T-helper 2 cell treated with Interferon-gamma antibody and Interleukin-4, amounts not matched to agents 5 μg/mL and 100 μg/mL, for 36 hours (primary cell): ENCODE measurements around the gene TTF1.
"Not testable (repeated sequence)": the region's sequence is repeated elsewhere in the genome, so short reads cannot be mapped to it uniquely, and the experiment has no call there.

Experiments
- DNase-seq: peaks from one replicate; pipeline ENCODE4 v3.0.0; 2021; ENCODE audit warnings: low spot score
- H3K27ac Mint-ChIP-seq: one replicate; pipeline ENCODE4 v1.8.0; 2021; ENCODE audit warnings: mild to moderate bottlenecking, mixed read lengths
- H3K27me3 Mint-ChIP-seq: one replicate; pipeline ENCODE4 v1.8.0; 2021; ENCODE audit warnings: low read depth, mixed read lengths
- H3K36me3 Mint-ChIP-seq: one replicate; pipeline ENCODE4 v1.8.0; 2021; ENCODE audit warnings: low read depth, mixed read lengths
- H3K4me1 Mint-ChIP-seq: one replicate; pipeline ENCODE4 v1.8.0; 2021; ENCODE audit warnings: low read depth, mixed read lengths
- H3K4me3 Mint-ChIP-seq: one replicate; pipeline ENCODE4 v1.8.0; 2022; ENCODE audit warnings: mild to moderate bottlenecking, moderate library complexity, mixed read lengths
- H3K9me3 Mint-ChIP-seq: one replicate; pipeline ENCODE4 v1.8.0; 2021; ENCODE audit warnings: mixed read lengths

Gene TTF1

DNA sequence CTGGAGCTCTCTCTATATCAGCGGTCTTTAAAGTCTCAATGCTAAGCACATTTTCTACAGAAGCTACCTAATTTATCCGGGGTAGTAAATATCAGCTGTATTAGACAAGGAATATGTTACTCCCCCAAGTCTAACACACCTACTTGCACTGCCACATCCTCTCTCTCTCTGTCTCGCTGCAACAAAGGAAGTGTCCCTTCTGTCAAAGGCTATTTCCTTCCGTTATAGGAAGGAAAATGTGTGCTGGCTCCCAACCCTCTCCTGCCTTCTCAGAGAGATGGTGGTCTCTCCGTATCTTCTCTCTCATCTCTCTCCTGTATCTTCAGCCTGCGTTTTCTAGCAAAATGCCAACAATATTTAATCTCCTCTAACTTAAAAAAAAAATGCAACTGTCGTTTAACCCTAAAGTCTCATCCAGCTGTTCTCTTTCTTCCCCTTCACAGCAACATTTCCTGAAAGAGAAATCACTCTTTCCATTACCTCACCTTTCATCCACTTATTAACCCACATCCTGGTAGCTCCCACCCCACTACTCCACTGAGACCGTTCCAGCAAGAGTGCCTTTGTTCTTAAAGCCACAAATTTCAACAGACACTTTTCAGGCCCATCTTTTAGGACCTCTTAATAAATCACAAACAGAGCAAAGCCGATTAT is 2.3 kb downstream of the TTF1 start:
- Mint-ChIP-seq H3K9me3 (no peaks in the 10 kb centered on the region), H3K27ac (peak overlapping the region; percentile 94), H3K4me1 (peaks cover 25% of the 10 kb centered on the region), H3K27me3 (peaks cover 8% of the 10 kb centered on the region), H3K36me3 (peaks cover 44% of the 10 kb centered on the region), H3K4me3 (peak overlapping the region; percentile 74)
- DNase-seq, result peak; percentile 35

DNA sequence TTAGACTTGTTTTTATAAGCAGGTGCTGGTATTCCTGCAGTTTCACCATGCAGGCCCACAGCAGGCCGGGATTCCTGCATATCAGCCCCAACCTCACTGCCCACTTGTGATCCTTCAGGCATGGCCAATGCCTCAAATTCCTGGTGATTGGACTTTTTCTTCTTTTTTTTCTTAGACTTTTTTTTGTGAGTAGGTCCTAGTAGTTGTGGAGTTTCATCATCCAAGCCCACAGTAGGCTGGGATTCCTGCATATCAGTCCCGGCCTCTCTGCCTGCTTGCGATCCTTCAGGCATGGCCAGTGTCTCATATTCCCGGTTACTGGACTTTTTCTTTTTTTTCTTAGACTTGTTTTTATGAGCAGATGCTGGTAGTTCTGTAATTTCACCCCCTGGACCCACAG is 4.8 kb downstream of the TTF1 start:
- Mint-ChIP-seq H3K4me1 (peaks cover 21% of the 10 kb centered on the region), H3K27ac (no peak overlapping the region), H3K4me3 (no peak overlapping the region), H3K36me3 (peaks cover 58% of the 10 kb centered on the region), H3K27me3 (peaks cover under 1% of the 10 kb centered on the region), H3K9me3 (no peaks in the 10 kb centered on the region)
- no peak for DNase-seq

DNA sequence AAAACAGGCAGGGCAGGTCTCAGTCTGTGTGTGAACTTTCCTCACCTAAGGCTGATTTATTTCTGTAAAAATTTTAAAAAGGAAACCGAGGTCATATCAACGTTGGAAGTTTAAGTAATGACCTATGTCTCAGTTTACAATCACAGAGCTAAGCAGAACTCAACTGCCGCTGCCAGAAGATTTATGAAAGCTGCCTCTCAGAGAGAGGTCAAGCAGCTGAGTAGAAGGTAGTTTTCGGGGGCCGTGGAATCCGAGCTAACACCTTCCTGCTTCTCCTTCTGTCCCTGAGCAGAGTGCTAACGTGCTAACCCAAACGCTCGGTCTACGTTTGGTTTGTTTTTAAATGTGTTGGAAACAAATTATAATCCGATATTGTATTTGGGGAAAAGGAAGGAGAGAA is 11.1 kb downstream of the TTF1 start:
- no peaks in the 10 kb centered on the region for H3K9me3 Mint-ChIP-seq
- H3K27ac Mint-ChIP-seq, result no peak overlapping the region
- no peaks in the 10 kb centered on the region for H3K27me3 Mint-ChIP-seq
- H3K4me3 Mint-ChIP-seq, result no peak overlapping the region
- DNase-seq, result no peak
- H3K4me1 Mint-ChIP-seq, result no peaks in the 10 kb centered on the region
- H3K36me3 Mint-ChIP-seq, result peaks cover 65% of the 10 kb centered on the region

DNA sequence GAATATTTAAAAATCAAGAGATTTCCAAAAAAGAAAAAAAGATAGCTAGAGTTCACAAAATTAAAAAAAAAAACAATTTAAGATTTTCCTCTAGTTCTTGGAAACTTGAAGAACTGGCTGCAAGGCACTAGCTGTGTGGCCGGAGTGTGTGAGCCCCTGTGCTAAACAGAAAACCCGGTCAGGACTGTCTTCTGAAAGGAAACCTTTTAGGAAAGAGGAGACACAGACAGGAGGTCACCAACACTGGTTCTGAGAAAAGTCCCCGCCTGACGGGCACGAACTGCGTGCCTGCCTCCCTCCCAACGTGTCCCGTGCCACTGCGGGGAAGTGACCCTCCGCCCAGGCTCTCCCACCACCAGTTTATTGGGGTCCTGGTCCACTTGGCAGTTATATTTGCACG is 15.2 kb downstream of the TTF1 start:
- Mint-ChIP-seq H3K4me3 (no peak overlapping the region), H3K9me3 (no peaks in the 10 kb centered on the region), H3K36me3 (peaks cover 69% of the 10 kb centered on the region), H3K27me3 (no peaks in the 10 kb centered on the region), H3K4me1 (no peaks in the 10 kb centered on the region), H3K27ac (no peak overlapping the region)
- DNase-seq, result no peak

DNA sequence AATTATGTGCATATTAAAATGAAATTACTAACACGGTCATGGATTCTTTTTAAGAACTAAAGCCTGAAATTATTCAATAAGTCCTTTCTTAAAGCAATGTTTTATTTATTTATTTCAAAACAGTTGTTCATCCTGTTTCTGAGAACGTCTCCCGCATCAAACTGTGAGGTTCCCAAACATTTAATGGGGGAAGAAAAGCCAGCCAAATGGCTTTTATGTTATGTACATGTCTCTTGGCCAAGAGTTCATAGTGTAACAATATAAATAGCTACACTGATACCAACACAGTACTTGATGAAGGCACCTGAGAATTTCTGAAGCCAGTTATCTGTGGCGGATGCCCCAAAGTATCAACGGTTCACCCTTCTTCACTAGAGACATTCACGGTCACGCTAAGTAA is 15.7 kb downstream of the TTF1 start:
- Mint-ChIP-seq H3K9me3 (no peaks in the 10 kb centered on the region), H3K4me3 (no peak overlapping the region), H3K27me3 (no peaks in the 10 kb centered on the region), H3K4me1 (no peaks in the 10 kb centered on the region), H3K36me3 (peaks cover 64% of the 10 kb centered on the region), H3K27ac (no peak overlapping the region)
- no peak for DNase-seq

DNA sequence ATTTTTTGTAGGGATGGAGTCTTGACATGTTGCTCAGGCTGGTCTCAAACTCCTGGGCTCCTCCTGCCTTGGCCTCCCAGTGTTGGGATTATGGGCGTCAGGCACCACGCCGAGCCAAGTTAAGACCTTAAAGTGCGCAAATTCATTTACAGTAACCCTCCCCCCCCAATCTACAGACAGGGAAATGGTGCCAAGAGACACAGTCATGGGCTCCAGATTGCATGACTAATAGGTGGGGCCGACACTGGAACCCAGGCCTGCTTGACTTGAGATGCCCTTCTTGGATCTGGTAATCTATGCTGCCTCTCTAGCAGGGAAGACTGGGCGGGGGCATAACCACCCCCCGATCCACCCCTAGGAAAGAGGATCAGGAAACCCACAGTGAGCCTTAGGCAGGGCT is 19.5 kb downstream of the TTF1 start:
- DNase-seq, result no peak
- Mint-ChIP-seq H3K27me3 (no peaks in the 10 kb centered on the region), H3K27ac (no peak overlapping the region), H3K36me3 (peaks cover 67% of the 10 kb centered on the region), H3K9me3 (no peaks in the 10 kb centered on the region), H3K4me1 (peaks cover 17% of the 10 kb centered on the region), H3K4me3 (no peak overlapping the region)

DNA sequence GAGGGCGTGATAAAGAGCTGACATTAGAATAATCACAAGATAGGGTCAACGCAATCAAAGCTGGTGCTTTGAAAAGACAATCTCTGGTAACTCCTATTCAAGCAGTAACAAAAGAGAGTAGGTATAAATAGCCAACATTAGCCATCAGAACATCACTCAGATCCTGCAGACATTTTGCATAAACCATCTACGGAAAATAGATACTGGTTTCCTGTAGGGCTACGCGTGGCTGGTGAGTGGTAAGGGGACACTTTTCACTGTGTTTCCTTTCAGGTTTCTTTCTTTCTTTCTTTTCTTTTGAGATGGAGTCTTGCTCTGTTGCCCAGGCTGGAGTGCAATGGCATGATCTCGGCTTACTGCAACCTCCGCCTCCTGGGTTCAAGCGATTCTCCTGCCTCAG is 22.3 kb downstream of the TTF1 start:
- Mint-ChIP-seq H3K4me3 (no peak overlapping the region), H3K36me3 (peaks cover 52% of the 10 kb centered on the region), H3K27ac (peak overlapping the region; percentile 58), H3K4me1 (peaks cover 25% of the 10 kb centered on the region), H3K27me3 (no peaks in the 10 kb centered on the region), H3K9me3 (no peaks in the 10 kb centered on the region)
- DNase-seq, result no peak

DNA sequence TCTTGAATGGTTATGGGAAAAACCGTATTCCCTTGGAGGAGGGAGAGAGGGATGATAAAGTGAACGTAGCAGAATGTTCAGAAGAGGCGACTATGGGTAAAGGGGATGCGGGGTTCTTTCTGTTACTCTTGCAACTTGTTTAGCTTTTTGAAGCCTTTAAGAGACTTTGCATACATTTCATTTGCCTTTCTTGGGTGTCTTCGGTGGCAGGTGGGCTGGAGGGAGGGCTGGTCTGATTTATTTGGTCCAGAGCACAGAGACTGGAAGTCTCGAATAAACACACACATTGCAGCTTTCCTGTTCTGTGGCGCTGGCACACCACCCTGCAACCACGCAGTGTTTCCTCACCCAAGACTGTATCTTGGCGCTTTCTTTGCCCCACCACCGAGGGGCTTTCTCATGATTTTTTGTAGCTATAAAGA is 23.2 kb downstream of the TTF1 start:
- Mint-ChIP-seq H3K27me3 (no peaks in the 10 kb centered on the region), H3K4me3 (no peak overlapping the region), H3K27ac (peak overlapping the region; percentile 63), H3K9me3 (no peaks in the 10 kb centered on the region), H3K4me1 (peaks cover 25% of the 10 kb centered on the region), H3K36me3 (peaks cover 49% of the 10 kb centered on the region)
- no peak for DNase-seq

DNA sequence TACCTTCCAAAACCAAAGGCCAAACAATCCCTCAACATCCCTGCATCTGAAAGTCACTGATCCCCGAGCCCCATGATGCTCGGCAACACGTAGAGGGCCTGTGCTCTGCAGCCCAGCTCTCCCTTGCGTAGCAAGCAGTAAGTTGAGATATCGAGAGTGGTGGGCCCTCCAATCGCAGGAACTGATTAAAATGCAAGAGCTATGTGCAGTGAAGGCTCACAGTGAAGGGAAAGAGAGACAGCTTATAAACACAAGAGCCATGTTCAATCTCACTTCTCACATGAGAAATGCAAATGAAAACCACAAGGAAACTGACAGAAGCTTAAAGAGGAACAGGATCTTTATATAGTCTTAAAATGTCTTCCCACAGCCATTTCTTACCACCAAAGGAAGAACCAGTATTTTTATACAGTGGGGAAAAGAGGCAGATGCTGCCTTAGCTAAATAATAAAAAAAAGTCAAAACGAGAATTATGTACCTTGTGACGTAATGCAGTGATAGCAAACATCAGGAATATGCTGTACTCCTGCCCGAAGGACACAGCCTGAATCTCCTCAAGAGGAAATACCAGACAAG is 24.6 kb downstream of the TTF1 start:
- Mint-ChIP-seq H3K4me3 (peak overlapping the region; percentile 33), H3K9me3 (no peaks in the 10 kb centered on the region), H3K4me1 (peaks cover 25% of the 10 kb centered on the region), H3K36me3 (peaks cover 40% of the 10 kb centered on the region), H3K27ac (peak overlapping the region; percentile 32), H3K27me3 (no peaks in the 10 kb centered on the region)
- no peak for DNase-seq

DNA sequence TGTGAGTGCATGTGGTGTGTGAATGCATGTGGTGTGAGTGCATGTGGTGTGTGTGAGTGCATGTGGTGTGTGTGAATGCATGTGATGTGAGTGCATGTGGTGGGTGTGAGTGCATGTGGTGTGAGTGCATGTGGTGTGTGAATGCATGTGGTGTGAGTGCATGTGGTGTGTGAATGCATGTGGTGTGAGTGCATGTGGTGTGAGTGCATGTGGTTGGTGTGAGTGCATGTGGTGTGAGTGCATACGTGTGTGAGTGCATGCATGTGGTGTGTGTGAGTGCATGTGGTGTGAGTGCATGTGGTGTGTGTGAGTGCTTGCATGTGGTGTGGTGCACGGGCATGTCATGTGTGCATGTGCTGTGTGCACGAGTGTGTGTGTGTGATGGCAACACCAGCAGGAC is 28.2 kb downstream of the TTF1 start:
- not testable (repeated sequence) for H3K4me3 Mint-ChIP-seq, H3K9me3 Mint-ChIP-seq, H3K27me3 Mint-ChIP-seq, H3K27ac Mint-ChIP-seq, DNase-seq
- H3K4me1 Mint-ChIP-seq, result peaks cover 18% of the 10 kb centered on the region
- peaks cover 27% of the 10 kb centered on the region for H3K36me3 Mint-ChIP-seq

DNA sequence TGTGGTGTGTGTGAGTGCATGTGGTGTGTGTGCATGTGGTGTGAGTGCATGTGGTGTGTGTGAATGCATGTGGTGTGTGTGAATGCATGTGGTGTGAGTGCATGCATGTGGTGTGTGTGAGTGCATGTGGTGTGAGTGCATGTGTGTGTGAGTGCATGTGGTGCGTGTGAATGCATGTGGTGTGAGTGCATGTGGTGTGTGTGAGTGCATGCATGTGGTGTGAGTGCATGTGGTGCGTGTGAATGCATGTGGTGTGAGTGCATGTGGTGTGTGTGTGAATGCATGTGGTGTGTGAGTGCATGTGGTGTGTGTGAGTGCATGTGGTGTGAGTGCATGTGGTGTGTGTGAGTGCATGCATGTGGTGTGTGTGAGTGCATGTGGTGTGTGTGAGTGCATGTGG is 28.9 kb downstream of the TTF1 start:
- H3K4me1 Mint-ChIP-seq, result peaks cover 17% of the 10 kb centered on the region
- not testable (repeated sequence) for H3K4me3 Mint-ChIP-seq, DNase-seq, H3K27me3 Mint-ChIP-seq, H3K27ac Mint-ChIP-seq, H3K9me3 Mint-ChIP-seq
- peaks cover 25% of the 10 kb centered on the region for H3K36me3 Mint-ChIP-seq

DNA sequence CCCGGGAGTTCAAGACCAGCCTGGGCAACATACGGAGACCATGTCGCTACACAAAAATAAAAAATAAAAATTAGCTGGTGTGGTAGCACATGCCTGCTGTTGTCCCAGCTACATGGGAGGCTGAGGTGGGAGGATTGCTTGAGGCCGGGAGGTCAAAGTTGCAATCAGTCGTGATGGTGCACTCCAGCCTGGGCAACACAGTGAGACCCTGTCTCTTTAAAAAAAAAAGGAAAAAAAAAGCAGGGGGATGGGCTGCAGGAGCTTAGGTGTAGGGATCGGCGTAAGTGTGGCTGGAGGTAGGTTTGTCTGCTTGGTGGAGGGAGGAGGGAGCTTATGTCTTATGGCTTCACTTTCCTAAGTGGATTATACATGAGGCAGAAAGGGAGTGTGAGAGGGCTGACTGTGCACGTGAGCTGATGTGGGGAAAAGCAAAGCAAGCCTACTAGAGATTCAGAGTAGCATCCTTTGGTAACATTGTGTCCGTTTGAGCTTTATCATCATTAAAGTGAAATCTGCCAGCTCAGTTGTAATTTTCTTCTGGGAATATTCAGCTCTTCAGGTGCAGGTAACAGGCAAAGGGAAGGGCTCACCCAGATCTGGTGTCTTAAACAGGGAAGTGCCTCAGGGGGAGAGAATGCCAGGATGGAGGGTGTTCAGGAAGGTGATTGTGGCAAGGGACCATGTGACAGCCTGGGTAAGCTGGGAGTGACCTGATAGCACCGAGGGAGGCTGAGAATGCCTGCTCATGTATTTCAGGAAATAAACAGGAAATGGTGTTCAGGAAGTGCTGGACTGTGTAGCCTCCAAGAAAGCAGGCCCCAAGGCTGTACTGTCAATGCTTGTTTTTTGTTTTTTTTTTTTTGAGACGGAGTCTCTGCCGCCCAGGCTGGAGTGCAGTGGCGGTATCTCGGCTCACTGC is 34.2 kb downstream of the TTF1 start:
- Mint-ChIP-seq H3K9me3 (no peaks in the 10 kb centered on the region), H3K36me3 (peaks cover 13% of the 10 kb centered on the region), H3K27ac (peak overlapping the region; percentile 84), H3K4me3 (peak overlapping the region; percentile 44), H3K27me3 (no peaks in the 10 kb centered on the region), H3K4me1 (peaks cover 12% of the 10 kb centered on the region)
- no peak for DNase-seq

DNA sequence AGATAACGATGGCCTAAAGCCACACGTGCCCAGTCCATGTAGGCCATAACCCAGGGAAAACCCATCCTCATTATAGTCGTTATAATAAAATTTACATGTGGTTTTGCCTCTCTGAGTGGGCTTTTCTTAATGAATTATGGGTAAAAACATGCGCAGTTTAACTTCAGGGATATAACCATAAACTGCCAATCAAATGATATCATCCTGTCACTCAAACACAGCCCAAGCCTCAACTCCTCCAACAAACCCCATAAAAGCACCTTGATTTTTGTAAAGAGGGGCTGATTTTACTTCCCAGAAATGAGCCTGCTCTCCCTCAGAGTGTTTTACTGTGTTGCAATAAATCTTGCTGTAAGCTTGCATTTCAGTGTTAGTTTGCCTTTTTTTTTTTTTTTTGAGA is 36.0 kb downstream of the TTF1 start:
- Mint-ChIP-seq H3K4me1 (peaks cover 12% of the 10 kb centered on the region), H3K36me3 (peaks cover 13% of the 10 kb centered on the region), H3K4me3 (no peak overlapping the region), H3K27me3 (peaks cover 2% of the 10 kb centered on the region), H3K9me3 (no peaks in the 10 kb centered on the region), H3K27ac (no peak overlapping the region)
- no peak for DNase-seq

DNA sequence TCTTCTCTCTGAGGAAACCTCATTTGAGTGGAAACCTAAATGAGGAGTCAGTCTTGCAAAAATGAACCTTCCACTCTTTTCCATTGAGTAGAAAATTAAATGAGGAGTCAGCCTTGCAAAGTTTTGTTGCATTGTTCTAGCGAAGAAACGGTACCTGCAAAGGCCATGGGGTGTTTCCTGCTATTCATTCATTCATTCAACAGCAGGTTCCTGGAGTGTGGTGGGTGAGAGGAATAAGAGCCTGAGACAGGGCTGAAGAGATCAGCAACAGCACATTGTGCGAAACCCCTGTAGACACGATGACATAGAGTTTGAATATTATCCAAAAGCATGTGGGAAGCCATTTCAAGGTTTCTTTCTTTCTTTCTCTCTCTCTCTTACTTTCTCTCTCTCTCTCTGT is 37.2 kb downstream of the TTF1 start:
- H3K27me3 Mint-ChIP-seq, result peaks cover 2% of the 10 kb centered on the region
- DNase-seq, result no peak
- H3K4me3 Mint-ChIP-seq, result no peak overlapping the region
- no peak overlapping the region for H3K27ac Mint-ChIP-seq
- peaks cover 6% of the 10 kb centered on the region for H3K36me3 Mint-ChIP-seq
- H3K9me3 Mint-ChIP-seq, result no peaks in the 10 kb centered on the region
- peaks cover 10% of the 10 kb centered on the region for H3K4me1 Mint-ChIP-seq
